Stimulated activated CD8-positive, alpha-beta memory T cell treated with anti-CD3 and anti-CD28 coated beads, Interleukin-12 subunit alpha, Interleukin-12 subunit beta, amount 100 ng/mL, for 1 hour (primary cell): Measurements from ENCODE around the gene COL23A1.

Experiments used
- DNase-seq: peaks from one replicate; pipeline ENCODE4 v3.0.0-alpha.2; 2020; ENCODE audit warnings: low read depth

The COL23A1 gene

DNA sequence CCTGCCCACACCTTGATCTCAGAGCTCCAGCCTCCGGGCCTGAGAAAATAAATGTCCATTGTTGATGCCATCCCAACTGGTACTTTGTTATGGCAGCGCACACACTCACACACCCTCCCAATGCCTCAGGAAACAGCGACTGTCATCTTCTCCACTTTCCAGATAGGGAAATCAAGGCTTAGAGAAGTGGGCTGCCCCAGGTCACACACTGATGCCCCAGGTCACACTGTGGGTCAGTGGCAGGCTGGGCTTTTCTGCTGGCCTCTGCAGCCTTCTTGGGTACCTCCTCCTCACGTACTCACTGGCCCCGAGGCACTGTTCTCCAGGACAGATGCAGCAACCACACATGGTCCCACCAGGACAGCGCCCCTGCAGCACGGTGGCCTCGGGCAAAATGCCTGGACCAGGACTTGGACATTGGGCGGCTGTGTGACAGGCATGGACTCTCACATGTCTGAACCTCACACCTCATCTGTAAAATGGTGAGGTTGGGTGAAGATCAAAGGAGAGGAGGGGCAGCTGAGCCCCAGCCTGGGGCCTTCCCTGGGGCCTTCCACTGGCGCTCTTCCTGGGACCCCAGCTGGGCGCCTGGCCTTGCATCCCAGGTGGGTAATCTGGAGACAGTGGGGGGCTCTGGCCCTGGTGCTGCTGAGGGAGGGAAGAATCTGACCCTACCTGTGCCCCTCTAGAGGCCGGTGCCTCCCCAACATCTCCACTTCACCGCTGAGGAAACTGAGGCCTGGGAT, 156.0 kb downstream of the COL23A1 start:
- no peak for DNase-seq

DNA sequence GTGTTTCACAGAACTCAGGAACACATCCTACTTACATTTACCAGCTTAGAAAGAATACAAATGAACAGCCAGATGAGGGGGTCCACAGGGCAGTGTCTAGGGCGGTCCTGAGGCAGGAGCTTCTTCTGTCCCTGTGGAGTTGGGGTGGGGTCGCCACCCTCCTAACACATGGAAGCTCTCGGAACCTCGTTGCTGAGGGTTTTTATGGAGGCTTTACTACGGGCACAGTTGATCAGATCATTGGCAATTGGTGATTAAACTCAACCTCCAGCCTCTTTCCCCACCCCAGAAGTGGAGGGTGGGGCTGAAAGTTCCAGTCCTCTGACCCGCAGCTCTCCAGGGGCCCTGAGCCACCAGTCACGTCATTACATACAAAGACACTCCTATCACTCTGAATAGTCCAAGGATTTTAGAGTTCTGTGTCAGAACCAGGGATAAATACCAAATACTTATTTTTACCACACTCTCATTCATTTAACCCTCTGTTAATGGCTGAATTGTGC, 156.9 kb downstream of the COL23A1 start:
- no peak for DNase-seq

DNA sequence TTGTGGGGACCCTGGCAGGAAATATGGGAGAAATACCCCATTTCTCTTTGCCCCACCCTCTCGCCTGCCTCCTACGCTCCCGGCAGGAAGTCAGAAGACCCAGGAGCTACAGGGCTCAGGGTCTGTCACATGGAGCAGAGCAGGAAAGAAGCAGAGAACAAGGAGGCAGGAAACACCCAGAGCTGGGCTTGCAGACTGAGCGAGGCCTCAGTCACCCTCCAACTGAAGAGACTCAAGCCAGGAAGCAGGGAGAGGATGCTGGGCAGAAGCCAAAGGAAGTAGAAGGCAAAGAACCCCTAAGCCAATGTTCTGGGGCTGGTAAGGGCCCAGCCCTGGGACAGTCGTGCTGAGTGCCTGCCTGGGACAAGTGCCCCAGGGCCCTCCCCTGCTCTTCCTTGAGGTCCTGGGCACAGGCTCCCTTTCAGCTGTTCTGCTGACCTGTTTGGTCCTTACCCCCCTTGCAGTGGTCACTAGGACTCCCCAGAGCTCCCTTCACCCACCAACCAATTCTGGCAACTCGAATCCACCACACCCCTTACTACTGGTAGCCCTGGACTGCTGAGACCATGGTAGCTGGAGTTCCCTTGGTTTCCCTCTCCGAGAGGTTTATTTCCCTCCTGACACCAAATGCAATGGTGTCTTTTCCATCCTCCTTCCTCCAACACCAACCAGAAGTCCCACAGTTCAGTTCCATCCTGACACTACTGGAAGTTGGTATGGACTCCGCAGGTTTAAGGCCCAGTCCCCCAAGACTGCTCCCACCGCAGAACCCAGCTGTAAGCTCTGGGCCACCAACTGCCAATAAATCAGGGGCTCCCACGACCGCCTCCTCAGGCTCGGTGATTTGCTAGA, 157.5 kb downstream of the COL23A1 start:
- no peak for DNase-seq

- no peak for DNase-seq
Measured at GRCh38 chr5:178431782-178432165, 158.4 kb downstream of the COL23A1 start.

DNA sequence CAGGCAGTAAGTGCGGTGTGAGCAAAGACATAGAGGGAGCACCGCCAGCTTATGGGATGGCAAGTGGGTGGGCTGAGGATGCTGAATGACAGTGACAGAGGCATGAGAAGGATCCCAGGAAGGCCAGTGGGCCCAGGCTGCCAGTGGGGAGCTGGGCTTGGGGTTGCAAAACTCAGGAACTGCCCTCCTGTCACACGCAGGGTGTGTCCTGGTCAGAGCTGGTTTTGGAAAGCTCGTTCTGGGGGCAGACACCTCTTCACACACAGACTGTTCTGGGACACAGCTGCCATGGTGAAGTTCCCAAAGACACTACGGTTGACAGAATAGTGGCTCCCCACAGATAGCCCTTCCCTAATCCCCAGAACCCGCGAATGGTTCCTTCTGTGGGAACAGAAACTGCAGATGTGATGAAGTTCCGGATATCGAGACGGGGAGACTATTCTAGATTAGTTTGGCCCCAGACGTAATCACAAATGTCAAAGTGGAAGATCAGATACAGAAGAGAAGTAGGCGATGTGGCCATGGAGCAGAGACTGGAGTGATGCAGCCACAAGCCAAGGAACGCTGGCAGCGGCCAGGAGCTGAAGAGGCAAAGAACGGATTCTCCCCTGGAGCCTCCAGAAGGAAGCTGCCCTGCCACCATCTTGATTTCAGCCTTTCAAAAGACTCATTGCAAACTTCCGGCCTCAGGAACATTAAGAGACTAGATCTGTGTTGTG, 159.0 kb downstream of the COL23A1 start:
- no peak for DNase-seq

- no peak for DNase-seq
Measured at GRCh38 chr5:178430186-178431062, 159.8 kb downstream of the COL23A1 start.

DNA sequence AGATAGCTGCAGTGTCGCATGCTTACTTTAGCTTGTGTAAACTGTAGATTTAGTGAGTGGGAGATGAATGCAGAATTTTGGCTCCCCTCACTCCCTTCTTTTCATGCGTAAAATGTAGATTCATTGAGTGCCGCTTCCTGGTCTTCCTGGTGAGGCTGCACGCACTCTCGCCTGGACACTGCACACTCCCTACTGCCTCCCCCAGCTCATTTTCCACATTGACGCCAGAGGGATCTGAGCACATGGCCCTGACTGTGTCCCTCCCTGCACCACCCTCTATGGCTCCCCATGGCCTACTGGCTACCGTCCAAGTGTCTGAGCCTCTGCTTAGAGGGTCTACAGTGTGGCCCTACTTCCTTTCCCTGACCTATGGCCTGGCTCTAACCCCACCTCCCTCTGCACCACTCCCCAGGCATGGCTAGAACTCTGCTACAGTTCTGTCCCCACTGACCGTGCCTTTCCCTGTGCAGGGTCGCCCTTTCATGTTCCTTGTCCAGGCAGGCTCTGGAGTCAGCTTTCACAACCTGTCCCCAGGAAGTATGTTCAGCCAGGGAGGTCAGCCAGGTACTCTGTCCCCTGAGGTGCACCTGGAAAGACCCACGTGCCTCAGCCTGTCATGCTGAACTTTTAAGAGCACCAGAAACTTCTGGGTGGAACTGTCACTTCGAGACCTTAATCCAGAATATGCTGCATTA, 160.6 kb downstream of the COL23A1 start:
- DNase-seq = no peak

- no peak for DNase-seq
Measured at GRCh38 chr5:178429156-178429468, 161.1 kb downstream of the COL23A1 start.

DNA sequence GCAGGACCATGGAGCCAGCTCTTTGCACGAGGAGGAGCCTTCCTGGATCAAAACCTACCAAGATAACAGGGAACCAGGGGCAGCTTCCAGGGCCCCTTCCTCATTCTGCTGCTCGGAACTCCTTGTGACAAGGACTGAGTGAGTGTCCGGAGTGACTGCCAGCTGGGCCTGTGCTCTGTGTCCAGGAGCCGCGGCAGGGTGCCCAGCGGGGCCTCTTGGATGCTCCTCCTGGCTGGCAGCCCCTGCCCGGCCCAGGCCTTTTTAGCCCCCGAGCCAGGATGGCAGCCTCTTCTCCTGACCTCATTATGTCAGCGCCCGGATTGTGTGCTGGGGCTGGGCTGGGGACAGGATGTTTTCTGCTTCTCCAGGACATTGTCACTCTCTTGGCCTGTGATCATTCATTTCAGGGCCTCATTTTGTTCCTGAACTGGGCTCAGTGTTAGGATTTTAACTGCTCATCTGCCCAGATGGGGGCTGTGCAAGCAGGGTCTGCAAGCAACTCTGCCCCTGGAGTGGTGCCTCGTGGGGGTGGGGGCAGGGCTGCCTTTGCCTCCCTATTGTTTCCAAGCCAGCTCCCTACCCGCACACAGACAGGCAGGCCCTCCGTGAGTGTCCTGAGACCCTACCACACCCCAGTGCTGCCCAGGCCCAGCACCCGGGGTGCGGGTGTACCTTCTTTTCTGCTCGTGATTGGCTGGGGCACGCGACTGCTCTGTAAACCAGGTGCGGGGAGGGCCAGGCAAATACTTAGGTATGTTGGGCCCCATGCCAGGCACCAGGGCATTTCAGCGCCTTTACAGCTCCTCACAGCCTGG, 161.6 kb downstream of the COL23A1 start:
- no peak for DNase-seq

- no peak for DNase-seq
Measured at GRCh38 chr5:178427576-178428197, 162.5 kb downstream of the COL23A1 start.

DNA sequence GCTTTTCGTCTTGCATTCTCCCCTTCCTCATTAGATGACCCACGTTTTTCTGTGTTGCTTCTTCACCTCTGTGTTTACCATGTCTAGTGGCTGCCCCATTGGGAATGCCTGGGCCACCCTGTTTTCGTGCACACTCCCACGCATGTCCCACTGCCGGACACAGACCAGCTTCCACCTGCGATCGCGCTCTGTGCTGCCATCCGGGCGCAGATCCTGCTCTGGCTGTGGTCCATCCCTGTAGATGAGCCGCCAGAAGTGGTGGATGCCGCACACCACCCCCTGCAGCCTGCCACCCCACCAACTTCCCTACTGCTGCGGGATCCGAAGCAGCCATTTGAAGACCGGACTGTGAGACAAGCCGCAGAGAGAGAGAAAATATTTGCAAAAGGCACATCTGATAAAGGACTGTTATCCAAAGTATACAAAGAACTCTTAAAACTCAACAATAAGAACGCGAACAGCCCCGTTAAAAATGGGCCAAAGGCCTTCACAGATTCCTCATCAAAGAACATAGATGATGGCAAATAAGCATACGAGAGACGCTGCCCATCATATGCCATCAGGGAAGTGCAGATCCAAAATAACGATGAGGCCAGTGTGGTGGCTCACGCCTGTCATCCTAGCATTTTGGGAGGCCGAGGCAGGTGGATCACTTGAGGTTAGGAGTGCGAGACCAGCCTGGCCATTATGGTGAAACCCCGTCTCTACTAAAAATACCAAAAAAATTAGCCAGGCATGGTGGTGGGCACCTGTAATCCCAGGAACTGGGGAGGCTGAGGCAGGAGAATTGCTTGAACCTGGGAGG, 163.7 kb downstream of the COL23A1 start:
- no peak for DNase-seq

DNA sequence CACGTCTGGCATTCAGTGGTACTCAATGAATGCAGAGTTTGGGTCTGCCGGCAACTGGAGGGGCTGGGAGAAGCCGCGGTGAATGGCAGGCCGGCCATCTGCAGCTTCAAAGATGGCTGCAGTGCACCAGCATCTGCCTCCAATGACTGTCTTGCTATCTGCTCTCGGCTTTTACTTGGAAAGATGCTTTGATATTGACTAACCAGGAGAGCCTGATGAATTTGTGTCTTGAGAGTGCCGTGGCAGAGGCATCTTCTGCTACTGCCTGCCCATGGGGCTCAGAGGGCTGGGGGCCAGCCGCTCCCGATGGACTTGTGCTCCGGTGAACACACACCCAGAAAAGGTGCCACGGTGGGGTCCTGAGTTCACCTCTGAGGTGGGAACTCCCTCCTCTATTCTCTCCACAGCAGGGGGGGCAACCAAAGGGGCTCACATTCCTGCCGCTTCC, 164.5 kb downstream of the COL23A1 start:
- no peak for DNase-seq

- no peak for DNase-seq
Measured at GRCh38 chr5:178424810-178425177, 165.4 kb downstream of the COL23A1 start.

- DNase-seq = no peak
Measured at GRCh38 chr5:178423901-178424809, 166.0 kb downstream of the COL23A1 start.

GRCh38 chr5:178423431-178423830, 166.8 kb downstream of the COL23A1 start:
- no peak for DNase-seq

- DNase-seq = no peak
Measured at GRCh38 chr5:178422400-178422775, 167.8 kb downstream of the COL23A1 start.

GRCh38 chr5:178421699-178422399, 168.3 kb downstream of the COL23A1 start:
- no peak for DNase-seq
